ENCODE data around the gene ERC2. TPM values are rescaled to one million over a fixed set of nuclear protein-coding genes. Genes with fewer than 3 reads are reported as not detected.

ERC2 gene
- total RNA-seq, 3 donors from 2014 or later (not counting 1 experiment from before 2014, with no cell fraction given), result not detected

GRCh38 chr3:55782807-55783206, 685.5 kb downstream of the ERC2 start:
- Mint-ChIP-seq H3K27ac (no peak overlapping the region), H3K4me3 (no peak overlapping the region), H3K36me3 (no peaks in the 10 kb centered on the region), H3K9me3 (peaks cover 2 to 5% of the 10 kb centered on the region in 2 donors), H3K4me1 (no peaks in the 10 kb centered on the region), H3K27me3 (ENCODE audit: low read depth in 2 of 2) (peaks cover 0 to 2% of the 10 kb centered on the region in 2 donors)
- no peaks in the 10 kb centered on the region for H3K36me3 ChIP-seq (ENCODE audit: control insufficient read depth, insufficient read depth, low read length)
- no peak for ATAC-seq
- WGBS (ENCODE audit: insufficient coverage), result 49% methylated on average over 3 of the region's 3 CpGs
- TF ChIP-seq, protein P1, sequence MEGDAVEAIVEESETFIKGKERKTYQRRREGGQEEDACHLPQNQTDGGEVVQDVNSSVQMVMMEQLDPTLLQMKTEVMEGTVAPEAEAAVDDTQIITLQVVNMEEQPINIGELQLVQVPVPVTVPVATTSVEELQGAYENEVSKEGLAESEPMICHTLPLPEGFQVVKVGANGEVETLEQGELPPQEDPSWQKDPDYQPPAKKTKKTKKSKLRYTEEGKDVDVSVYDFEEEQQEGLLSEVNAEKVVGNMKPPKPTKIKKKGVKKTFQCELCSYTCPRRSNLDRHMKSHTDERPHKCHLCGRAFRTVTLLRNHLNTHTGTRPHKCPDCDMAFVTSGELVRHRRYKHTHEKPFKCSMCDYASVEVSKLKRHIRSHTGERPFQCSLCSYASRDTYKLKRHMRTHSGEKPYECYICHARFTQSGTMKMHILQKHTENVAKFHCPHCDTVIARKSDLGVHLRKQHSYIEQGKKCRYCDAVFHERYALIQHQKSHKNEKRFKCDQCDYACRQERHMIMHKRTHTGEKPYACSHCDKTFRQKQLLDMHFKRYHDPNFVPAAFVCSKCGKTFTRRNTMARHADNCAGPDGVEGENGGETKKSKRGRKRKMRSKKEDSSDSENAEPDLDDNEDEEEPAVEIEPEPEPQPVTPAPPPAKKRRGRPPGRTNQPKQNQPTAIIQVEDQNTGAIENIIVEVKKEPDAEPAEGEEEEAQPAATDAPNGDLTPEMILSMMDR (IDR thresholded peaks at IDR 0.05), result no peak
- intact Hi-C loops (cut with micrococcal nuclease), result no loop called here
- H3K27ac ChIP-seq (ENCODE audit: low read length), result no peak overlapping the region
- H3K27me3 ChIP-seq (ENCODE audit: control insufficient read depth, insufficient read depth, low read length), result no peaks in the 10 kb centered on the region
- H3K9me3 ChIP-seq (ENCODE audit: control insufficient read depth, insufficient read depth, low read length), result no peaks in the 10 kb centered on the region
- no peaks in the 10 kb centered on the region for H3K4me1 ChIP-seq (ENCODE audit: control insufficient read depth, insufficient read depth, low read length)
- no peak for DNase-seq
- H3K4me3 ChIP-seq (ENCODE audit: low read length), result no peak overlapping the region

DNA sequence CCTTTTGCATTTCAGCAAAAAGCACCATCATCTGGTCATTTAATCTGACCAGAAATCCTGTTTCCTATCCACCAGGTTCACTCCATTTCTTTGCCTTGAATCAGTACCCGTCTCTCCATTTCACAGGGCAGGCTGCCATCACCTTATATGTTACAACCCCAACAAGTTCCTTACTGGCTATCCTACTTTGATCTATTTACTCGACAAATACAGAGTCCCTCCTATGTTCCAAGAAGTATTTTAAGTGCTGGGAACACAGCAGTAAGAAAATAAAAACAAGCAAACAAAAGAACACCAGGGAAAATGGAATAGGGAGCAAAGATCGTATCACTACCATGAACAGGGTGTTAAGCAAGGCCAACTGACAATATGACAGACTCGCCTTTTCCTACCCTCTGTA, 685.9 kb downstream of the ERC2 start:
- H3K27ac Mint-ChIP-seq, result no peak overlapping the region
- Histone ChIP-seq H3K4me3 (ENCODE audit: low read length) (no peak overlapping the region), H3K27ac (ENCODE audit: low read length) (no peak overlapping the region), H3K36me3 (ENCODE audit: control insufficient read depth, insufficient read depth, low read length) (no peaks in the 10 kb centered on the region), H3K9me3 (ENCODE audit: control insufficient read depth, insufficient read depth, low read length) (no peaks in the 10 kb centered on the region), H3K27me3 (ENCODE audit: control insufficient read depth, insufficient read depth, low read length) (no peaks in the 10 kb centered on the region), H3K4me1 (ENCODE audit: control insufficient read depth, insufficient read depth, low read length) (no peaks in the 10 kb centered on the region)
- 84% methylated on average over 4 of the region's 4 CpGs for WGBS (ENCODE audit: insufficient coverage)
- H3K9me3 Mint-ChIP-seq, result peaks cover 2 to 5% of the 10 kb centered on the region in 2 donors
- peaks cover 0 to 2% of the 10 kb centered on the region in 2 donors for H3K27me3 Mint-ChIP-seq (ENCODE audit: low read depth in 2 of 2)
- no peaks in the 10 kb centered on the region for H3K4me1 Mint-ChIP-seq
- H3K4me3 Mint-ChIP-seq, result no peak overlapping the region
- intact Hi-C loops (cut with micrococcal nuclease), result no loop called here
- DNase-seq (no peak), ATAC-seq (no peak)
- no peaks in the 10 kb centered on the region for H3K36me3 Mint-ChIP-seq
- TF ChIP-seq, protein P1 (IDR thresholded peaks at IDR 0.05), result no peak

DNA sequence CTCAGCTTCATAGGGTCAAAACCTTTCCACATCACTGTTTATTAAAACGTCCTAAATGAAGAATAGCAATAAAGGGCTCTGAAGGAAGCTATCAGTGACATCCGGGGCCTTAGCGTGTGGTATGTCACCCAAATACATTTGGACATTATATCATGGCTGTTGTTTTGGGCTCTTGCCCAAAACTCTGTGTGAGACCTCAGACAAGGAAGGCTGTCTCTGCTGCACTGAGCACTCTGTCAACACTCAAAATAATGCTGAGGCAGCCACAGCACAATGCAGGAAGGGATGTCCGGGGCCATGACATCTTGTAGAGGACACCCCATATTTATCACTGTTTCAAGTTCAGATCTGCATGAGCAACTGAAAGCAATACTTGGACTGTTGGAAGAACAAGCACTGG, 687.4 kb downstream of the ERC2 start:
- peaks cover 5% of the 10 kb centered on the region in 2 donors for H3K9me3 Mint-ChIP-seq
- no peak overlapping the region for H3K4me3 ChIP-seq (ENCODE audit: low read length)
- no peaks in the 10 kb centered on the region for H3K4me1 ChIP-seq (ENCODE audit: control insufficient read depth, insufficient read depth, low read length)
- H3K4me1 Mint-ChIP-seq, result no peaks in the 10 kb centered on the region
- H3K27ac Mint-ChIP-seq, result no peak overlapping the region
- peaks cover 0 to 2% of the 10 kb centered on the region in 2 donors for H3K27me3 Mint-ChIP-seq (ENCODE audit: low read depth in 2 of 2)
- ATAC-seq (no peak), DNase-seq (no peak)
- H3K36me3 Mint-ChIP-seq, result no peaks in the 10 kb centered on the region
- H3K27me3 ChIP-seq (ENCODE audit: control insufficient read depth, insufficient read depth, low read length), result no peaks in the 10 kb centered on the region
- WGBS (ENCODE audit: insufficient coverage), result 88% methylated on average over 4 of the region's 4 CpGs
- no peaks in the 10 kb centered on the region for H3K9me3 ChIP-seq (ENCODE audit: control insufficient read depth, insufficient read depth, low read length)
- no peak overlapping the region for H3K4me3 Mint-ChIP-seq
- no peaks in the 10 kb centered on the region for H3K36me3 ChIP-seq (ENCODE audit: control insufficient read depth, insufficient read depth, low read length)
- H3K27ac ChIP-seq (ENCODE audit: low read length), result no peak overlapping the region
- TF ChIP-seq, protein P1 (IDR thresholded peaks at IDR 0.05), result no peak
- intact Hi-C loops (cut with micrococcal nuclease), result no loop called here

DNA sequence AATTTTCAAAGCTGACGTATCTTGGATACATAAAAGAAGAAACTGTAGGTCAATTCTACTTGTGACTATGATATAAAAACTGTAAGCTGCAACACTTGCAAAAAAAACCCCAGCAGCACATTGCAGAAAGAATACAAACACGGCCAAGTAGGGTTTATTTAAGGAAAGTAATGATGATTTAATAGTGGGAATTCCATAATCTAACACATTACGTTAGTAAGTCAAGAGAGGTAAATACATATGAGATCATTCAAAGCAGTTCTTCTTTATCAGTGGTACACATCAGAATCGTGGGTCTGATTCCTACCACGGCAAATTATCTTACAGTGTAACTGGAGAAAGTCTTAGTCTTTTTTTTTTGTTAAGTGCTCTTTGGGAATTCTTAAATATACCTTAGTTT, 688.7 kb downstream of the ERC2 start:
- Histone ChIP-seq H3K27ac (ENCODE audit: low read length) (no peak overlapping the region), H3K27me3 (ENCODE audit: control insufficient read depth, insufficient read depth, low read length) (no peaks in the 10 kb centered on the region), H3K4me1 (ENCODE audit: control insufficient read depth, insufficient read depth, low read length) (no peaks in the 10 kb centered on the region), H3K4me3 (ENCODE audit: low read length) (no peak overlapping the region), H3K9me3 (ENCODE audit: control insufficient read depth, insufficient read depth, low read length) (no peaks in the 10 kb centered on the region), H3K36me3 (ENCODE audit: control insufficient read depth, insufficient read depth, low read length) (no peaks in the 10 kb centered on the region)
- intact Hi-C loops (cut with micrococcal nuclease), result no loop called here
- H3K27ac Mint-ChIP-seq, result no peak overlapping the region
- TF ChIP-seq, protein P1 (IDR thresholded peaks at IDR 0.05), result no peak
- DNase-seq (no peak), ATAC-seq (no peak)
- no peak overlapping the region for H3K4me3 Mint-ChIP-seq
- no peaks in the 10 kb centered on the region for H3K36me3 Mint-ChIP-seq
- H3K27me3 Mint-ChIP-seq (ENCODE audit: low read depth in 2 of 2), result peaks cover 0 to 2% of the 10 kb centered on the region in 2 donors
- peaks cover 5 to 7% of the 10 kb centered on the region in 2 donors for H3K9me3 Mint-ChIP-seq
- no peaks in the 10 kb centered on the region for H3K4me1 Mint-ChIP-seq
- WGBS (ENCODE audit: insufficient coverage), result 73% methylated on average over 2 of the region's 5 CpGs

Measured in natural killer cell (primary cell).